ENCODE results near the gene BORCS6.
A peak's percentile ranks its signal among the peaks of the same experiment; 100 is the strongest.

The BORCS6 gene

GRCh38 chr17:8153031-8153451 is 36.9 kb downstream of the BORCS6 start:
- no peaks in the 10 kb centered on the region for H3K27me3 ChIP-seq (ENCODE audit: insufficient read depth, low read length)
- no peak overlapping the region for H2AFZ ChIP-seq (ENCODE audit: low read length, unreplicated experiment)

GRCh38 chr17:8152112-8152775 is 37.7 kb downstream of the BORCS6 start, which contains the start of gene PER1:
Gene PER1, minus strand, starts transcription at chr17:8152404. Its CDS starts 1,698 bp downstream, at chr17:8150706.
- peaks cover 32% of the 10 kb centered on the region; the same call in 1 of the 2 replicates for H3K36me3 ChIP-seq (ENCODE audit: insufficient read depth, low read length)
- peaks cover 57% of the 10 kb centered on the region for H3K79me2 ChIP-seq (ENCODE audit: control insufficient read depth, insufficient read depth, low read length, unreplicated experiment)
- no peaks in the 10 kb centered on the region for H3K27me3 ChIP-seq (ENCODE audit: insufficient read depth, low read length)
- peak within 1 kb of the TSS; percentile 89 for H3K4me3 ChIP-seq (ENCODE audit: low read depth, low read length)
- H2AFZ ChIP-seq (ENCODE audit: low read length, unreplicated experiment): no peak within 1 kb of the TSS
- peak within 1 kb of the TSS; percentile 99 for H3K27ac ChIP-seq (ENCODE audit: low read depth, low read length)
- peaks cover 27% of the 10 kb centered on the region for H3K4me1 ChIP-seq (ENCODE audit: control insufficient read depth, insufficient read depth, low read length, unreplicated experiment)

More at GRCh38 chr17:8153031-8153451, 36.9 kb downstream of the BORCS6 start:
- Histone ChIP-seq H3K4me1 (ENCODE audit: control insufficient read depth, insufficient read depth, low read length, unreplicated experiment) (peaks cover 27% of the 10 kb centered on the region), H3K36me3 (ENCODE audit: insufficient read depth, low read length) (peaks cover 26% of the 10 kb centered on the region; the same call in 1 of the 2 replicates), H3K79me2 (ENCODE audit: control insufficient read depth, insufficient read depth, low read length, unreplicated experiment) (peaks cover 57% of the 10 kb centered on the region), H3K27ac (ENCODE audit: low read depth, low read length) (peak overlapping the region; percentile 99), H3K4me3 (ENCODE audit: low read depth, low read length) (peak overlapping the region; percentile 89)

- Histone ChIP-seq H3K36me3 (ENCODE audit: insufficient read depth, low read length) (peaks cover 37% of the 10 kb centered on the region; the same call in 1 of the 2 replicates), H3K27ac (ENCODE audit: low read depth, low read length) (peak overlapping the region; percentile 99), H3K27me3 (ENCODE audit: insufficient read depth, low read length) (no peaks in the 10 kb centered on the region), H3K4me1 (ENCODE audit: control insufficient read depth, insufficient read depth, low read length, unreplicated experiment) (peaks cover 22% of the 10 kb centered on the region), H3K4me3 (ENCODE audit: low read depth, low read length) (peak overlapping the region; percentile 89), H3K79me2 (ENCODE audit: control insufficient read depth, insufficient read depth, low read length, unreplicated experiment) (peaks cover 57% of the 10 kb centered on the region), H2AFZ (ENCODE audit: low read length, unreplicated experiment) (no peak overlapping the region)
These were observed 38.3 kb downstream of the BORCS6 start for GRCh38 chr17:8151641-8152111.

GRCh38 chr17:8151120-8151640 is 38.8 kb downstream of the BORCS6 start:
- H3K4me1 ChIP-seq (ENCODE audit: control insufficient read depth, insufficient read depth, low read length, unreplicated experiment): peaks cover 22% of the 10 kb centered on the region
- no peak overlapping the region for H2AFZ ChIP-seq (ENCODE audit: low read length, unreplicated experiment)
- peak overlapping the region; percentile 89 for H3K4me3 ChIP-seq (ENCODE audit: low read depth, low read length)

GRCh38 chr17:8150194-8151119 is 39.5 kb downstream of the BORCS6 start:
- Histone ChIP-seq H3K4me3 (ENCODE audit: low read depth, low read length) (peak overlapping the region; percentile 89), H2AFZ (ENCODE audit: low read length, unreplicated experiment) (no peak overlapping the region), H3K27ac (ENCODE audit: low read depth, low read length) (peak overlapping the region; percentile 99), H3K27me3 (ENCODE audit: insufficient read depth, low read length) (no peaks in the 10 kb centered on the region), H3K79me2 (ENCODE audit: control insufficient read depth, insufficient read depth, low read length, unreplicated experiment) (peaks cover 50% of the 10 kb centered on the region), H3K4me1 (ENCODE audit: control insufficient read depth, insufficient read depth, low read length, unreplicated experiment) (peaks cover 22% of the 10 kb centered on the region), H3K36me3 (ENCODE audit: insufficient read depth, low read length) (peaks cover 49% of the 10 kb centered on the region; the same call in 1 of the 2 replicates)

More at GRCh38 chr17:8151120-8151640, 38.8 kb downstream of the BORCS6 start:
- no peaks in the 10 kb centered on the region for H3K27me3 ChIP-seq (ENCODE audit: insufficient read depth, low read length)
- H3K79me2 ChIP-seq (ENCODE audit: control insufficient read depth, insufficient read depth, low read length, unreplicated experiment): peaks cover 57% of the 10 kb centered on the region
- peak overlapping the region; percentile 99 for H3K27ac ChIP-seq (ENCODE audit: low read depth, low read length)
- H3K36me3 ChIP-seq (ENCODE audit: insufficient read depth, low read length): peaks cover 42% of the 10 kb centered on the region; the same call in 1 of the 2 replicates

- Histone ChIP-seq H3K4me1 (ENCODE audit: control insufficient read depth, insufficient read depth, low read length, unreplicated experiment) (peaks cover 22% of the 10 kb centered on the region), H3K36me3 (ENCODE audit: insufficient read depth, low read length) (peaks cover 51% of the 10 kb centered on the region; the same call in 1 of the 2 replicates), H2AFZ (ENCODE audit: low read length, unreplicated experiment) (no peak overlapping the region), H3K27ac (ENCODE audit: low read depth, low read length) (no peak overlapping the region), H3K4me3 (ENCODE audit: low read depth, low read length) (no peak overlapping the region), H3K79me2 (ENCODE audit: control insufficient read depth, insufficient read depth, low read length, unreplicated experiment) (peaks cover 42% of the 10 kb centered on the region), H3K27me3 (ENCODE audit: insufficient read depth, low read length) (no peaks in the 10 kb centered on the region)
These were observed 40.4 kb downstream of the BORCS6 start for GRCh38 chr17:8149419-8150193.

GRCh38 chr17:8148560-8148959 is 41.4 kb downstream of the BORCS6 start:
- no peaks in the 10 kb centered on the region for H3K27me3 ChIP-seq (ENCODE audit: insufficient read depth, low read length)
- H3K27ac ChIP-seq (ENCODE audit: low read depth, low read length): no peak overlapping the region
- peaks cover 51% of the 10 kb centered on the region; the same call in 1 of the 2 replicates for H3K36me3 ChIP-seq (ENCODE audit: insufficient read depth, low read length)
- peaks cover 18% of the 10 kb centered on the region for H3K4me1 ChIP-seq (ENCODE audit: control insufficient read depth, insufficient read depth, low read length, unreplicated experiment)
- peaks cover 40% of the 10 kb centered on the region for H3K79me2 ChIP-seq (ENCODE audit: control insufficient read depth, insufficient read depth, low read length, unreplicated experiment)
- H3K4me3 ChIP-seq (ENCODE audit: low read depth, low read length): no peak overlapping the region
- H2AFZ ChIP-seq (ENCODE audit: low read length, unreplicated experiment): no peak overlapping the region

GRCh38 chr17:8147805-8148404 is 42.1 kb downstream of the BORCS6 start:
- Histone ChIP-seq H3K36me3 (ENCODE audit: insufficient read depth, low read length) (peaks cover 51% of the 10 kb centered on the region; the same call in 1 of the 2 replicates), H3K4me1 (ENCODE audit: control insufficient read depth, insufficient read depth, low read length, unreplicated experiment) (peaks cover 12% of the 10 kb centered on the region), H3K79me2 (ENCODE audit: control insufficient read depth, insufficient read depth, low read length, unreplicated experiment) (peaks cover 35% of the 10 kb centered on the region), H3K27ac (ENCODE audit: low read depth, low read length) (no peak overlapping the region), H2AFZ (ENCODE audit: low read length, unreplicated experiment) (no peak overlapping the region), H3K4me3 (ENCODE audit: low read depth, low read length) (no peak overlapping the region), H3K27me3 (ENCODE audit: insufficient read depth, low read length) (no peaks in the 10 kb centered on the region)

- Histone ChIP-seq H3K4me1 (ENCODE audit: control insufficient read depth, insufficient read depth, low read length, unreplicated experiment) (peaks cover 8% of the 10 kb centered on the region), H2AFZ (ENCODE audit: low read length, unreplicated experiment) (no peak overlapping the region), H3K36me3 (ENCODE audit: insufficient read depth, low read length) (peaks cover 55% of the 10 kb centered on the region; the same call in 1 of the 2 replicates), H3K4me3 (ENCODE audit: low read depth, low read length) (no peak overlapping the region), H3K27ac (ENCODE audit: low read depth, low read length) (no peak overlapping the region), H3K79me2 (ENCODE audit: control insufficient read depth, insufficient read depth, low read length, unreplicated experiment) (peaks cover 31% of the 10 kb centered on the region), H3K27me3 (ENCODE audit: insufficient read depth, low read length) (no peaks in the 10 kb centered on the region)
These were observed 42.7 kb downstream of the BORCS6 start for GRCh38 chr17:8147141-8147804.

Measured in ACC112 (cell line).